CD14-positive monocyte (primary cell): Measurements from ENCODE around the gene SYNDIG1. TPM values are rescaled to one million over a fixed set of nuclear protein-coding genes. Genes with fewer than 3 reads are reported as not detected.
"Not testable (repeated sequence)": the region's sequence is repeated elsewhere in the genome, so short reads cannot be mapped to it uniquely, and the experiment has no call there.

Experiments used
- DNase-seq, 3 donors: peaks; one replicate each; pipeline ENCODE4 v3.0.0-alpha.2; 2011 to 2022
- H2AFZ ChIP-seq: 2 replicates; pipeline ENCODE4 v1.6.0; 2012; ENCODE audit warnings: mild to moderate bottlenecking, low read depth, low read length, inconsistent platforms; ENCODE audit not compliant: insufficient read depth, poor library complexity, severe bottlenecking
- H3K27ac ChIP-seq, 2 donors: 1 replicate in 1 of 2; 2 replicates in 1 of 2; pipeline ENCODE4 v1.5.1; 2012 to 2013; ENCODE audit warnings: low read length in 2 of 2, control low read depth in 1 of 2, inconsistent platforms in 1 of 2, low read depth in 1 of 2, mild to moderate bottlenecking in 1 of 2
- H3K27me3 ChIP-seq, 2 donors: one replicate each; pipeline versions ENCODE4 v1.6.0 to v1.6.1; 2011 to 2013; ENCODE audit warnings: low read length in 2 of 2; ENCODE audit not compliant: control insufficient read depth in 2 of 2, insufficient read depth in 2 of 2
- H3K36me3 ChIP-seq, 2 donors: replicated peaks in 1 of 2; 1 replicate in 1 of 2; 2 replicates in 1 of 2; pipeline versions ENCODE4 v1.5.1 to v1.6.1; 2012 to 2013; ENCODE audit warnings: low read length in 2 of 2, control low read depth in 1 of 2, inconsistent platforms in 1 of 2, mild to moderate bottlenecking in 1 of 2; ENCODE audit not compliant: insufficient read depth in 2 of 2, control insufficient read depth in 1 of 2
- H3K4me1 ChIP-seq, 2 donors: 1 replicate in 1 of 2; 2 replicates in 1 of 2; pipeline versions ENCODE4 v1.5.1 to v1.6.1; 2012 to 2013; ENCODE audit warnings: low read length in 2 of 2, control low read depth in 1 of 2, inconsistent platforms in 1 of 2, mild to moderate bottlenecking in 1 of 2, moderate library complexity in 1 of 2; ENCODE audit not compliant: insufficient read depth in 2 of 2, control insufficient read depth in 1 of 2
- H3K4me2 ChIP-seq: replicated peaks from 2 replicates; pipeline ENCODE3; 2012; ENCODE audit warnings: low read length, moderate library complexity, mild to moderate bottlenecking; ENCODE audit not compliant: poor library complexity, severe bottlenecking; ENCODE audit errors: extremely low read depth
- H3K4me3 ChIP-seq, 3 experiments: fragments of 200-600 bp in 1 of 3; sonication (generic) in 1 of 3; replicated peaks in 1 of 3; 1 replicate in 2 of 3; 2 replicates in 1 of 3; pipeline ENCODE4 v1.5.1; 2011 to 2013; ENCODE audit warnings: low read length in 3 of 3, mild to moderate bottlenecking in 3 of 3, control low read depth in 2 of 3, low read depth in 2 of 3, inconsistent platforms in 1 of 3, moderate library complexity in 1 of 3
- H3K79me2 ChIP-seq: 2 replicates; pipeline ENCODE4 v1.6.0; 2012; ENCODE audit warnings: mild to moderate bottlenecking, control low read depth, inconsistent platforms, low read length, moderate library complexity; ENCODE audit not compliant: insufficient read depth
- H3K9ac ChIP-seq: 2 replicates; pipeline ENCODE4 v1.6.0; 2017; ENCODE audit warnings: low read length, mild to moderate bottlenecking; ENCODE audit not compliant: insufficient read depth, poor library complexity, severe bottlenecking
- H3K9me3 ChIP-seq, 2 donors: replicated peaks in 1 of 2; 1 replicate in 1 of 2; 2 replicates in 1 of 2; pipeline versions ENCODE4 v1.5.1 to v1.6.1; 2012 to 2013; ENCODE audit warnings: low read length in 2 of 2, control low read depth in 1 of 2; ENCODE audit not compliant: control insufficient read depth in 1 of 2, insufficient read depth in 1 of 2
- H4K20me1 ChIP-seq: 2 replicates; pipeline ENCODE4 v1.6.0; 2012; ENCODE audit warnings: mild to moderate bottlenecking, low read length, control low read depth, moderate library complexity; ENCODE audit not compliant: insufficient read depth
- H3K27ac Mint-ChIP-seq, 7 donors: one replicate each; pipeline ENCODE4 v1.8.0; 2020; ENCODE audit warnings: mild to moderate bottlenecking in 7 of 7, mixed read lengths in 7 of 7, moderate library complexity in 6 of 7, inconsistent platforms in 2 of 7
- H3K27me3 Mint-ChIP-seq, 3 donors: one replicate each; pipeline ENCODE4 v1.8.0; 2021 to 2022; ENCODE audit warnings: low read depth in 3 of 3, mild to moderate bottlenecking in 3 of 3, mixed read lengths in 3 of 3, moderate library complexity in 3 of 3, inconsistent platforms in 1 of 3
- H3K36me3 Mint-ChIP-seq, 2 donors: one replicate each; pipeline ENCODE4 v1.8.0; 2020; ENCODE audit warnings: mixed read lengths in 2 of 2, inconsistent platforms in 1 of 2, mild to moderate bottlenecking in 1 of 2
- H3K4me1 Mint-ChIP-seq: one replicate; pipeline ENCODE4 v1.8.0; 2020; ENCODE audit warnings: mild to moderate bottlenecking, mixed read lengths
- H3K4me3 Mint-ChIP-seq, 2 donors: one replicate each; pipeline ENCODE4 v1.8.0; 2020; ENCODE audit warnings: mild to moderate bottlenecking in 2 of 2, mixed read lengths in 2 of 2, moderate library complexity in 1 of 2
- H3K9me3 Mint-ChIP-seq, 7 donors: one replicate each; pipeline ENCODE4 v1.8.0; 2020 to 2022; ENCODE audit warnings: mixed read lengths in 7 of 7, mild to moderate bottlenecking in 6 of 7, moderate library complexity in 6 of 7, inconsistent platforms in 2 of 7
- CTCF ChIP-seq: fragments of 200-600 bp; IDR thresholded peaks from one replicate; pipeline ENCODE4 v1.8.0; 2022; ENCODE audit warnings: antibody characterized with exemption, mild to moderate bottlenecking
- WGBS: methylation state at CpG from one replicate; pipeline ENCODE4 v1.1.5; 2013; ENCODE audit warnings: missing lambda C conversion rate; ENCODE audit not compliant: insufficient coverage; 5-methylcytosine and 5-hydroxymethylcytosine counted together
- intact Hi-C, 2 donors: fragments of 100-400 bp; cut with micrococcal nuclease; formaldehyde crosslinking; loops; one replicate each; pipeline versions ENCODE4 v1.15.0 to v1.15.1; 2023
- polyA plus RNA-seq, 3 donors: library from polyadenylated mRNA; depleted of rRNA in 1 of 3; unstranded in 2 of 3; stranded (reverse) in 1 of 3; fragments of 300-500 nt in 2 of 3; fragments of >200 nt in 1 of 3; fragmentation: Illumina TruSeq in 2 of 3; gene quantifications; 1 replicate in 2 of 3; 2 replicates in 1 of 3; pipeline ENCODE4 v1.2.3, GENCODE V29; 2012 to 2021

SYNDIG1 gene
- polyA plus RNA-seq, 3 donors: not detected

- WGBS: 88% methylated on average over 5 of the region's 5 CpGs
- Mint-ChIP-seq H3K36me3 (no peaks in the 10 kb centered on the region), H3K4me1 (no peaks in the 10 kb centered on the region), H3K27me3 (peaks cover 0 to 5% (median 3%) of the 10 kb centered on the region in 3 donors), H3K27ac (no peak overlapping the region), H3K4me3 (no peak overlapping the region), H3K9me3 (no peaks in the 10 kb centered on the region)
- H3K79me2 ChIP-seq: no peaks in the 10 kb centered on the region
- H3K9me3 ChIP-seq: no peaks in the 10 kb centered on the region
- H3K9ac ChIP-seq: no peak overlapping the region
- DNase-seq: no peak
- no peak overlapping the region for H3K27ac ChIP-seq
- intact Hi-C loops: no loop called here
- H3K4me2 ChIP-seq: no peak overlapping the region
- no peak overlapping the region for H3K4me3 ChIP-seq
- no peaks in the 10 kb centered on the region for H4K20me1 ChIP-seq
- no peak overlapping the region for H2AFZ ChIP-seq
- H3K36me3 ChIP-seq: no peaks in the 10 kb centered on the region
- H3K4me1 ChIP-seq: no peaks in the 10 kb centered on the region
- H3K27me3 ChIP-seq: no peaks in the 10 kb centered on the region
- no peak for TF ChIP-seq CTCF
These were observed 37.3 kb downstream of the SYNDIG1 start for GRCh38 chr20:24506696-24507095.

- no peak for TF ChIP-seq CTCF
- Mint-ChIP-seq H3K9me3 (no peaks in the 10 kb centered on the region), H3K4me1 (no peaks in the 10 kb centered on the region), H3K4me3 (no peak overlapping the region), H3K36me3 (no peaks in the 10 kb centered on the region), H3K27ac (no peak overlapping the region), H3K27me3 (peaks cover 0 to 5% (median 3%) of the 10 kb centered on the region in 3 donors)
- WGBS: 43% methylated on average over 4 of the region's 11 CpGs
- Histone ChIP-seq H3K9me3 (no peaks in the 10 kb centered on the region), H3K27me3 (no peaks in the 10 kb centered on the region), H4K20me1 (no peaks in the 10 kb centered on the region), H2AFZ (no peak overlapping the region), H3K27ac (no peak overlapping the region), H3K4me2 (no peak overlapping the region), H3K4me1 (no peaks in the 10 kb centered on the region), H3K9ac (no peak overlapping the region), H3K4me3 (no peak overlapping the region), H3K79me2 (no peaks in the 10 kb centered on the region), H3K36me3 (no peaks in the 10 kb centered on the region)
- intact Hi-C loops: no loop called here
- DNase-seq: no peak
These were observed 37.9 kb downstream of the SYNDIG1 start for GRCh38 chr20:24507182-24507853.

GRCh38 chr20:24512441-24512840 is 43.0 kb downstream of the SYNDIG1 start:
- H3K36me3 Mint-ChIP-seq, H2AFZ ChIP-seq, H3K9me3 ChIP-seq, H3K27me3 Mint-ChIP-seq, H4K20me1 ChIP-seq, H3K79me2 ChIP-seq, H3K4me3 Mint-ChIP-seq, H3K4me2 ChIP-seq, H3K27me3 ChIP-seq, intact Hi-C loops, H3K36me3 ChIP-seq, H3K4me1 ChIP-seq, H3K4me3 ChIP-seq, H3K9ac ChIP-seq, H3K27ac ChIP-seq, H3K9me3 Mint-ChIP-seq, H3K4me1 Mint-ChIP-seq, DNase-seq: not testable (repeated sequence)
- 96% methylated on average over 7 of the region's 11 CpGs for WGBS
- H3K27ac Mint-ChIP-seq: peak overlapping the region in 1 of 7 donors; percentile 54
